ENCODE results near the gene CLEC7A.

Gene CLEC7A

GRCh38 chr12:10121278-10121677 is 8.7 kb downstream of the CLEC7A start:
- no peak overlapping the region for H2BK5ac ChIP-seq (ENCODE audit: low read depth, low read length, poor library complexity, severe bottlenecking)
- H3K18ac ChIP-seq (ENCODE audit: low read depth in 1 of 2, low read length in 2 of 2): no peak overlapping the region
- H2AFZ ChIP-seq (ENCODE audit: low read depth, low read length): no peak overlapping the region
- H3K4me3 ChIP-seq (ENCODE audit: insufficient read depth in 1 of 2, low read depth in 1 of 2, low read length in 2 of 2): no peak overlapping the region
- H3K79me1 ChIP-seq (replicated peaks; ENCODE audit: low read length, poor library complexity, severe bottlenecking): no peaks in the 10 kb centered on the region
- no peak overlapping the region for H3K9ac ChIP-seq (ENCODE audit: low read length)
- no peak overlapping the region for H3K23ac ChIP-seq (ENCODE audit: low read length in 2 of 2)
- H4K91ac ChIP-seq (ENCODE audit: low read length): no peak overlapping the region
- H3K36me3 ChIP-seq (ENCODE audit: control insufficient read depth in 1 of 2, insufficient read depth in 2 of 2, low read depth in 1 of 2, low read length in 2 of 2): no peaks in the 10 kb centered on the region
- no peak overlapping the region for H3K27ac ChIP-seq (ENCODE audit: low read length, poor library complexity, severe bottlenecking)
- WGBS: 97% methylated on average over 7 of the region's 7 CpGs
- no peak overlapping the region for H2BK15ac ChIP-seq (ENCODE audit: low read depth, poor library complexity, severe bottlenecking)
- H2BK12ac ChIP-seq (ENCODE audit: low read length in 2 of 2): no peak overlapping the region
- H3K27me3 ChIP-seq (ENCODE audit: control insufficient read depth in 1 of 2, insufficient read depth in 1 of 2, low read length in 2 of 2): no peaks in the 10 kb centered on the region
- no peak overlapping the region for H4K8ac ChIP-seq (ENCODE audit: low read length)
- no peak overlapping the region for H3K4me2 ChIP-seq (ENCODE audit: low read length, poor library complexity, severe bottlenecking)
- H2AK5ac ChIP-seq (ENCODE audit: low read length, severe bottlenecking): no peak overlapping the region
- H3K4ac ChIP-seq (ENCODE audit: low read depth in 1 of 2, low read length in 2 of 2): no peak overlapping the region
- no peaks in the 10 kb centered on the region for H3K4me1 ChIP-seq (ENCODE audit: control insufficient read depth, insufficient read depth, low read depth, low read length)
- H3K14ac ChIP-seq (ENCODE audit: low read length in 2 of 2): no peak overlapping the region
- H3K9me3 ChIP-seq (ENCODE audit: control insufficient read depth, low read length): no peaks in the 10 kb centered on the region
- no peak for DNase-seq
- no peak overlapping the region for H2BK120ac ChIP-seq (ENCODE audit: low read depth, low read length)

GRCh38 chr12:10119066-10119465 is 10.9 kb downstream of the CLEC7A start:
- Histone ChIP-seq H2AFZ (ENCODE audit: low read depth, low read length) (no peak overlapping the region), H2AK5ac (ENCODE audit: low read length, severe bottlenecking) (no peak overlapping the region), H3K4me2 (ENCODE audit: low read length, poor library complexity, severe bottlenecking) (no peak overlapping the region), H3K27me3 (ENCODE audit: control insufficient read depth in 1 of 2, insufficient read depth in 1 of 2, low read length in 2 of 2) (no peaks in the 10 kb centered on the region), H3K36me3 (ENCODE audit: control insufficient read depth in 1 of 2, insufficient read depth in 2 of 2, low read depth in 1 of 2, low read length in 2 of 2) (no peaks in the 10 kb centered on the region), H3K4me3 (ENCODE audit: insufficient read depth in 1 of 2, low read depth in 1 of 2, low read length in 2 of 2) (no peak overlapping the region), H3K18ac (ENCODE audit: low read depth in 1 of 2, low read length in 2 of 2) (no peak overlapping the region), H3K27ac (ENCODE audit: low read length, poor library complexity, severe bottlenecking) (no peak overlapping the region), H2BK15ac (ENCODE audit: low read depth, poor library complexity, severe bottlenecking) (no peak overlapping the region), H3K14ac (ENCODE audit: low read length in 2 of 2) (no peak overlapping the region), H3K79me1 (replicated peaks; ENCODE audit: low read length, poor library complexity, severe bottlenecking) (no peaks in the 10 kb centered on the region), H4K91ac (ENCODE audit: low read length) (no peak overlapping the region), H3K9me3 (ENCODE audit: control insufficient read depth, low read length) (no peaks in the 10 kb centered on the region), H3K9ac (ENCODE audit: low read length) (no peak overlapping the region), H4K8ac (ENCODE audit: low read length) (no peak overlapping the region), H2BK120ac (ENCODE audit: low read depth, low read length) (no peak overlapping the region), H3K23ac (ENCODE audit: low read length in 2 of 2) (no peak overlapping the region), H3K4ac (ENCODE audit: low read depth in 1 of 2, low read length in 2 of 2) (no peak overlapping the region), H2BK12ac (ENCODE audit: low read length in 2 of 2) (no peak overlapping the region), H3K4me1 (ENCODE audit: control insufficient read depth, insufficient read depth, low read depth, low read length) (no peaks in the 10 kb centered on the region), H2BK5ac (ENCODE audit: low read depth, low read length, poor library complexity, severe bottlenecking) (no peak overlapping the region)
- WGBS: 0% methylated on average over 1 of the region's 3 CpGs
- DNase-seq: peak; percentile 87

GRCh38 chr12:10115890-10116289 is 14.1 kb downstream of the CLEC7A start:
- no peak overlapping the region for H3K14ac ChIP-seq (ENCODE audit: low read length in 2 of 2)
- no peak overlapping the region for H3K18ac ChIP-seq (ENCODE audit: low read depth in 1 of 2, low read length in 2 of 2)
- H2BK15ac ChIP-seq (ENCODE audit: low read depth, poor library complexity, severe bottlenecking): no peak overlapping the region
- H3K4me3 ChIP-seq (ENCODE audit: insufficient read depth in 1 of 2, low read depth in 1 of 2, low read length in 2 of 2): no peak overlapping the region
- no peak overlapping the region for H3K9ac ChIP-seq (ENCODE audit: low read length)
- no peaks in the 10 kb centered on the region for H3K9me3 ChIP-seq (ENCODE audit: control insufficient read depth, low read length)
- no peak for DNase-seq
- 96% methylated on average over 7 of the region's 7 CpGs for WGBS
- H3K27me3 ChIP-seq (ENCODE audit: control insufficient read depth in 1 of 2, insufficient read depth in 1 of 2, low read length in 2 of 2): no peaks in the 10 kb centered on the region
- no peaks in the 10 kb centered on the region for H3K36me3 ChIP-seq (ENCODE audit: control insufficient read depth in 1 of 2, insufficient read depth in 2 of 2, low read depth in 1 of 2, low read length in 2 of 2)
- no peak overlapping the region for H2BK12ac ChIP-seq (ENCODE audit: low read length in 2 of 2)
- H2BK5ac ChIP-seq (ENCODE audit: low read depth, low read length, poor library complexity, severe bottlenecking): no peak overlapping the region
- H2AFZ ChIP-seq (ENCODE audit: low read depth, low read length): no peak overlapping the region
- no peak overlapping the region for H3K23ac ChIP-seq (ENCODE audit: low read length in 2 of 2)
- no peak overlapping the region for H3K27ac ChIP-seq (ENCODE audit: low read length, poor library complexity, severe bottlenecking)
- H4K91ac ChIP-seq (ENCODE audit: low read length): no peak overlapping the region
- H3K4me2 ChIP-seq (ENCODE audit: low read length, poor library complexity, severe bottlenecking): no peak overlapping the region
- H2BK120ac ChIP-seq (ENCODE audit: low read depth, low read length): no peak overlapping the region
- H4K8ac ChIP-seq (ENCODE audit: low read length): no peak overlapping the region
- H3K79me1 ChIP-seq (replicated peaks; ENCODE audit: low read length, poor library complexity, severe bottlenecking): no peaks in the 10 kb centered on the region
- H3K4me1 ChIP-seq (ENCODE audit: control insufficient read depth, insufficient read depth, low read depth, low read length): no peaks in the 10 kb centered on the region
- no peak overlapping the region for H2AK5ac ChIP-seq (ENCODE audit: low read length, severe bottlenecking)
- no peak overlapping the region for H3K4ac ChIP-seq (ENCODE audit: low read depth in 1 of 2, low read length in 2 of 2)

- Histone ChIP-seq H3K23ac (ENCODE audit: low read length in 2 of 2) (no peak overlapping the region), H4K91ac (ENCODE audit: low read length) (no peak overlapping the region), H2AFZ (ENCODE audit: low read depth, low read length) (no peak overlapping the region), H3K9me3 (ENCODE audit: control insufficient read depth, low read length) (no peaks in the 10 kb centered on the region), H4K8ac (ENCODE audit: low read length) (no peak overlapping the region), H3K4me3 (ENCODE audit: insufficient read depth in 1 of 2, low read depth in 1 of 2, low read length in 2 of 2) (no peak overlapping the region), H3K14ac (ENCODE audit: low read length in 2 of 2) (no peak overlapping the region), H3K27me3 (ENCODE audit: control insufficient read depth in 1 of 2, insufficient read depth in 1 of 2, low read length in 2 of 2) (no peaks in the 10 kb centered on the region), H3K79me1 (replicated peaks; ENCODE audit: low read length, poor library complexity, severe bottlenecking) (no peaks in the 10 kb centered on the region), H2BK5ac (ENCODE audit: low read depth, low read length, poor library complexity, severe bottlenecking) (no peak overlapping the region), H2BK120ac (ENCODE audit: low read depth, low read length) (no peak overlapping the region), H3K4ac (ENCODE audit: low read depth in 1 of 2, low read length in 2 of 2) (no peak overlapping the region), H3K4me1 (ENCODE audit: control insufficient read depth, insufficient read depth, low read depth, low read length) (no peaks in the 10 kb centered on the region), H2BK15ac (ENCODE audit: low read depth, poor library complexity, severe bottlenecking) (no peak overlapping the region), H3K27ac (ENCODE audit: low read length, poor library complexity, severe bottlenecking) (no peak overlapping the region), H2BK12ac (ENCODE audit: low read length in 2 of 2) (no peak overlapping the region), H3K36me3 (ENCODE audit: control insufficient read depth in 1 of 2, insufficient read depth in 2 of 2, low read depth in 1 of 2, low read length in 2 of 2) (no peaks in the 10 kb centered on the region), H3K18ac (ENCODE audit: low read depth in 1 of 2, low read length in 2 of 2) (no peak overlapping the region), H2AK5ac (ENCODE audit: low read length, severe bottlenecking) (no peak overlapping the region), H3K9ac (ENCODE audit: low read length) (no peak overlapping the region), H3K4me2 (ENCODE audit: low read length, poor library complexity, severe bottlenecking) (no peak overlapping the region)
- no peak for DNase-seq
- 89% methylated on average over 15 of the region's 15 CpGs for WGBS
Observed at GRCh38 chr12:10115311-10115710, 14.7 kb downstream of the CLEC7A start.
